NAMALWA (cell line): ENCODE data around the gene RFC5.
"Not testable (repeated sequence)": the region's sequence is repeated elsewhere in the genome, so short reads cannot be mapped to it uniquely, and the experiment has no call there.

ENCODE experiments used
- DNase-seq: peaks from one replicate; pipeline ENCODE4 v3.0.0-alpha.2; 2015; ENCODE audit warnings: low spot score

RFC5 gene, protein sequence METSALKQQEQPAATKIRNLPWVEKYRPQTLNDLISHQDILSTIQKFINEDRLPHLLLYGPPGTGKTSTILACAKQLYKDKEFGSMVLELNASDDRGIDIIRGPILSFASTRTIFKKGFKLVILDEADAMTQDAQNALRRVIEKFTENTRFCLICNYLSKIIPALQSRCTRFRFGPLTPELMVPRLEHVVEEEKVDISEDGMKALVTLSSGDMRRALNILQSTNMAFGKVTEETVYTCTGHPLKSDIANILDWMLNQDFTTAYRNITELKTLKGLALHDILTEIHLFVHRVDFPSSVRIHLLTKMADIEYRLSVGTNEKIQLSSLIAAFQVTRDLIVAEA

DNA sequence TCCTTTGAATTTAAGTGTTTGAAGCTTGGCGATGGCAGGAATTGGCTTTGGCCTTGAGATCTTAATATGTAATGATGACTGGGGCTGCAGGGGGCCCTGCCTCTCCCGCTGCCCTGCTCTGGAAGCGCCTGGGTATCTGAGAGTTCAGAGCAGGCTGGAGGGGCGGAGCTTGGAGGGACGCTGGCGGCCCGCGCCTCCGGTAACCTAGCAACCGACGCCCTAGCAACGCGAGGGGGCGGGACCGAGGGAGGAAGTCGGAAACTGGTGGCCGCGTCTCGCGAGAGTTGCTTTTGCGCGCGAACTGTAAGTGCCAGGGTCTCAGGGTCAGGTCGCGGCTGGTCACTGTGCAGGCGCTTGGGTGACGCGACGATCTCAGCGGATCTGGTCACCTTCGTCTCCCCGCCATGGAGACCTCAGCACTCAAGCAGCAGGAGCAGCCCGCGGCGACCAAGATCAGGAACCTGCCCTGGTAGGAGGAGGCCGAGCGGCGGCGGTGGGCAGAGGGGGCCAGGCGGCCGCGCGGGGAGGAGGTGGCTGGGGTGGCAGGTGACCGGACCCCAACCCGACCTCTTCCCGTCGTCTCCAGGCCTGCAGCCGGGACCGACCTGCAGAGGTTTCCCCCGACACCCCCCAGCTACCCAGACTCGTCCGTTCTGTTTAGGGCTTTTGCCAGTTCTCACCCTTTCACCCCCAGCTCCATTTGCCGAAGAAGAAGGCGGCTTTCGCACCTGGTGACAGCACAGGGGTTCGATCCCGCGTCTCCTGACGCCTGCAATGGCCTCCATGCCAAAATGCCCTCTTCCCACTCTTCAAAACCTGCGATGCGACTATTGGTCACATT, at the start of gene RFC5:
Gene RFC5, plus strand, starts transcription at position 280 of the 841 bp plus-strand sequence. Its CDS starts 125 bp downstream, at position 405.
- DNase-seq = peak; percentile 98

DNA sequence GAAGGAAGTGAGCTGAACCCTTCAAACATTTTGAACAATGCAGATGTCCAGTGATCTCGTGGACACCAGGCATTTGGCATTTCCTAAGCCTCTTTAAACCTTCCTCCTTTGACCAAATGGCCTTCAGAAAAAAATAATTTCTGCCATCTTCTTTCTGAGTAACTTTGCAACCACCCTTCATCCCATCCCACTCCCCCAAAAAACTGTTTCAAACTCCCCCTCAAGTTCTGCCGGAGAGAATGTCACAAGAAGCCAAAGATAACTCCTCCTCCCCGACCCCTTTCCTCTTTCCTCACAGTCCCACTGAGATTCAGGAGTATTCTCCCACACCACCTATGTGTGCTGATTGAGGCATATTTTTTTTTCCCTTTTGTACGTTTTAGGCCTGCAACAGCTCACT, 49.5 kb upstream of the RFC5 start:
- no peak for DNase-seq

DNA sequence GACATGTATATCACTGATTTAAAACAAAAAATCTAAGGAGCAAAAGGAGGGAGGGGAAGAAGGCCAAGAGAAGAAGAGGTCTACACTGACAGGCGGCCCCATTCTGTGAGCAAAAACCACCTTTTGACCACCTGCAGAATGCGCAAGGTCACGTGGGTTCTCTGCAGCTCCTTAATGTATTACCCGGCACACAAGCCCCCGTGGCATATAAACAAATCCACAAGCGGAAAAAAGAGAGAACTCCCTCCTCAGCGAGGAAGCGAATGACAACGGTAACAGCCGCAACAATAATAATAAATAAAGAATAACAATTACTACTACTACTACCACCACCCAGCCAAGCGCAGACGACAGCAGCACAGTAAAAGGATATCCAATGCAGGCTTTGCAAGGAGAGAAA, 49.0 kb upstream of the RFC5 start:
- no peak for DNase-seq

DNA sequence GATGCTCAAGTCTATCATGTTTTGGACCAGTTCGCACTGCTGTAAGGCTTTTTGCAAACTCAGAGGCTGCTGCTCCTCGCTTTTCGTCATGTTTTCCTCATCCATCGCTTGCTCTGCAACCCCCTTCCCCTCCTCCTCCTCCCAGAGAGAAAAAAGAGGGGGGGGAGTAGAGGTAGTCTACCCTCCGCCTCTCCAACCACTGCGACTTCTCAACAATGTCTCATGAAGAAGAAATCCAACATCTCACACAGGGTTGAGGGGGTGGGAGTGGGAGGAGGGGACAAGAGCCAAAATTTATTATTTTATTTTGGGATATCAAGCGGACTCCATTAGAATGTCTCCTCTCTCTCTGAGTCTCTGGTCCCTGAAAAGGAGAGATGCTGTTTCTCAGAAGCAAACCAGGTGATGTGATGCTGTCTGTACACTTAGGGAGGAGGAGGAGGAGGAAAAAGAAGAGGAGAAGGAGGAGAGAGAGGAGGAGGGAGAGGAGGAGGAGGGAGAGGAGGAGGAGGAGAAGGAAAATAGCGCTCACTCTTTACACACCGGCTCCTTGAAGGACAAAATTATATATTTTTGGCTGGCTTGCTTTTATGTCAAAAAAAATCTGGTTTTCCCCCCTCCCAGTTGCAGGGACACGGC, 48.2 kb upstream of the RFC5 start:
- DNase-seq = no peak

DNA sequence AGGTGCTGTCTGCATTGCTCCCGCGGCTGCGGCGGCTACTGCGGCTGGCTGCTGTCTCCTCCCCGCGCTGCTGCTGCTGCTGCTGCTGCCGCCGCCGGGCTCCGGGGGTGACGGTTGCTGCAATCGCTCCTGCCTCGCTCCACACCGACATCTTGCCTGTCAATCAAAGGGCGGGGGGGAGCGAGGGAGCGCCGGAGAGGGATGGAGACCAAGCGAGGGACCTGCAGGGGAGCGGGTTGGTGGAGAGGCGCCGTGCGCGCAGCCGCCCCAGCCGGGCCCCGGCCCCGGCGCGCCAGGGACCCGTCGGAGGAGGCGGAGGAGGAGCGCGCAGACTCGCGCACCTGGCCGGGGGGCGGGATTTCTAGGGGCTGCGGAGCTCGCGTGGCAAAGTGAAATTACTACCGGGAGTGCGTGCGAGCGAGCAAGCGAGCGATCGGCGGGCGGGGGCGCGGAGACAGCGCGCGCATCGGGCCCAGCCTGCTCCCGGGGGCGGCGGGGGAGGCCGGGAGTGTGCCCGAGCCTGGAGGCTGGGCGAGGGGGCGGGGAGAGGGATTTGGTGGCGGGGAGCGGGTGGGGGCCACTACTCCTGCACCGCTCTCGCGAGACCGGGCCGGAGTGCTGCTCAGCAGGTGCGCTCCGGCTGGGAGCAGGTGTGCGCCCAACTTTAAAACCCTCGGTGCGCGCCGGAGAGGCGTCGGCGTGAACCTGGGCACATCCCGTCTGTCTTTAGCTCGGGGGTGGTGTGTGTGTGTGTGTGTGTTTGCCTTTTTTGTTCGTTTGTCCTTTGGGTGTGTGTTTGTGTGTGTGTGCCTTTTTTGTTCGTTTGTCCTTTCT, 47.5 kb upstream of the RFC5 start, which contains the start of gene KSR2:
Gene KSR2, minus strand, starts transcription at position 165 of the 834 bp plus-strand sequence. CDS start 735 bp downstream, outside the sequence.
- DNase-seq = peak; percentile 41

DNA sequence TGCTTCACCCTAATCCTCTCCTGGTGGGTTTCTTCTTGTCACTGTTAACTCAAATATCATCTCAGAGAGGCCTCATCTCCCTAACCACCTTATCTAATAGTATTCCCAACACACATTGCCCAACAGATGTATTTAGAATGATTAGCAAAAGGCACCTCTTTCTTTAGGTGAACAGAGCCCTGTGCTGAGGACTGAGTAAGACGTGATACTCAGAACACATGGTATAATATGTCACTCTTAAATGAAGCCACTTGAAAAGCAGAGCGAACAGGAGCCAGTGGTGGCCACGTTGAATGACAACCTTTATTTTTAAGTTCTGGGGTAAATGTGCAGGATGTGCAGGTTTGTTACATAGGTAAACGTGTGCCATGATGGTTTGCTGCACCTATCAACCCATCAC, 46.2 kb upstream of the RFC5 start:
- no peak for DNase-seq

DNA sequence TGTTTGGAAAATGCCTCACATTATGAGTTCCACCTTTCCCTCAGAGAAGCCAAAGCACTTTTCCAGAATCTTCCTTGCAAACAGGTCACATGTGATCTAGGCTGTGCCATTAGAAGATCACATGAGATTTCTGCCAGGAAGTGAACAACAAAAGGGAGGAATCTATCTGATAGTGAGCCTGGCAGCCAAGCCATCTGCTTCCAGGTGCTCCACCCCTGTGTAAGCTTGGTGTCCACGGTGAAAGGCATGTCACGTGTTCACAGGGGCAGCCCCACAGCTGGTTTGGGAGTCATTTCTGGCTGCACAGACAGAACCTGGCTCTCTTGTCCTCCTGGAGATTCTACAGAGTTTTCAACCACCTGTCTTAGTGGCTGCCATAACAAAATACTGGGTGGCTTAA, 44.2 kb upstream of the RFC5 start:
- DNase-seq = no peak

DNA sequence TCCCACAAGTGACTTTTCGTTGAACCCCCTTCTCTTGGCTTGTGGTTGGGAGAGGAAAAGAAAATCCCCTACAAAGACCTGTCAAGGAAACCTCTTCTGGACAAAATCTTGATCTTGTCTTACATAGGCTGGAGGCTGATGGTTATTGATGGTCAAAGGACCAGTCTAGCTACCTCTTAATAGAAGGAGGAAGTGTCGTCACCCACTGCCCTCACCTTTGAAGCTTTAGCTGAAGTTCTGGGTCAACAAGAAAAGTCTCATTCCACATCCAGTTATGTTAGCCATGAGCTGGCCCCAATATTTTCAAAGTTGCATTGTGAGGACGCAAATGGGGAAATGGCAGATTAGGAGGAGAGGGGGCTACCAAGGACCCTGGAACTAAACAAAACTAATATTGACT, 41.5 kb upstream of the RFC5 start:
- DNase-seq = no peak

DNA sequence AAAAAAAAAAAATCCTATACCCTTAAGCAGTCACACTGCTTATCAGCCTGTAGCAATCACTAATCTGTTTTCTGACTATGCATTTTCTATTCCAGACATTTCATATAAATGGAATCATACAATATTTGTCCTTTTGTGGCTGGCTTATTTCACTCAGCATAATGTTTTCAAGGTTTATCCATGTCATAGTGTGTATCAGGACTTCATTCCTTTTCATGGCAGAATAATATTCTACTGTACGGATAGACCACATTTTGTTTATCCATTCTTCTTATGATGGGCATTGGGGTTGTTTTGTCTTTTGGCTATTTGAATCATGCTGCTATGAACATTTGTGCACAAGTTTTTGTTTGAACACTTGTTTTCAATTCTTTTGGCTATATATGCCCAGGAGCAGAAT, 39.1 kb upstream of the RFC5 start:
- no peak for DNase-seq

DNA sequence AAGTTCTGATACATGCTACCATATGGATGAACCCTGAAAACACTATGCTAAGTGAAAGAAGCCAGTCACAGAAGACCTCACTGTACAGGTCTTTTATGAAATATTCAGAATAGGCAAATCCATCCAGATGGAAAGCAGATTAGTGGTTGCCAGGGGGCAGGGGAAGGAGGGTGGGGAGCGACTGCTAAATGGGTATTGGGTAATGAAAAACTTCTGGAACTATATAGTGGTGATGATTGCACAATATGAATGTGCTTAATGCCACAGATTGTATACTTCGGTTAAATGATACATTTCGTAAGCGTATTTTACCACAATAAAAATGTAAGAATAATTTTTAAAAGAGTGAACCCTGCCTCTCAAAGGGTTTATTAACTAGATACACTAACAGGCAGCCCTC, 35.9 kb upstream of the RFC5 start:
- no peak for DNase-seq

DNA sequence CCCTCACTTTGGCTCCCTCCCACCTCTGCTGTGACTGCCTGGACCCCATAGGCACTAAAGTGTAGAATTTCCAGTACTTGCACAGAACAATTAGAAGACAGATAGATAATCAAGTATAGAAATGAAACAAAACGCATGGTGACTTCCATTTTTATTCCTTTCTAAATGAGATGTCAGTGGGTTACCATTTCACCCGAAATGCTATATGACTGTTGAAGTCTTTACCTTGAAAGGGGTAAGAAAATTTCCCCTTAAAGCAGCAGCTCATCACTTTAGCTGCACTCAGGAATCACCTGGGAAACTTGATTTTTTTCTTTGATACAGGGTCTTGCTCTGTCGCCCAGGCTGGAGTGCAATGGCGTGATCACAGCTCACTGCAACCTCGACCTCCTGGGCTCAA, 35.2 kb upstream of the RFC5 start:
- no peak for DNase-seq

DNA sequence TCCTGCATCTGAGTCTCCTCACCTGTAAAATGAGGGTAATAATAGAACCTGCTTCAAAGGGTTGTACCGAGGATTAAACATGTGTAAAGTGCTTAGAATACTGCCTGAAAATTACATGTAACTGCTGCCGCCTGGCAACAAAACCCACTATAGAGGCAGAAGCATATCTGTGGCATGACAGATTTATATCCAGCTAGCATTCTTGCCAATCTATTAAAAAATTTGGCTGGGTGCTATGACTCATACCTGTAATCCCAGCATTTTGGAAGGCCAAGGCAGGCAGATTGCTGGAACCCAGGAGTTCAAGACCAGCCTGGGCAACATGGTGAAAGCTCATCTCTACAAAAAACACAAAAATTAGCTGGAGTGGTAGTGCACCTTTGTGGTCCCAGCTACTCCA, 31.3 kb upstream of the RFC5 start:
- no peak for DNase-seq

DNA sequence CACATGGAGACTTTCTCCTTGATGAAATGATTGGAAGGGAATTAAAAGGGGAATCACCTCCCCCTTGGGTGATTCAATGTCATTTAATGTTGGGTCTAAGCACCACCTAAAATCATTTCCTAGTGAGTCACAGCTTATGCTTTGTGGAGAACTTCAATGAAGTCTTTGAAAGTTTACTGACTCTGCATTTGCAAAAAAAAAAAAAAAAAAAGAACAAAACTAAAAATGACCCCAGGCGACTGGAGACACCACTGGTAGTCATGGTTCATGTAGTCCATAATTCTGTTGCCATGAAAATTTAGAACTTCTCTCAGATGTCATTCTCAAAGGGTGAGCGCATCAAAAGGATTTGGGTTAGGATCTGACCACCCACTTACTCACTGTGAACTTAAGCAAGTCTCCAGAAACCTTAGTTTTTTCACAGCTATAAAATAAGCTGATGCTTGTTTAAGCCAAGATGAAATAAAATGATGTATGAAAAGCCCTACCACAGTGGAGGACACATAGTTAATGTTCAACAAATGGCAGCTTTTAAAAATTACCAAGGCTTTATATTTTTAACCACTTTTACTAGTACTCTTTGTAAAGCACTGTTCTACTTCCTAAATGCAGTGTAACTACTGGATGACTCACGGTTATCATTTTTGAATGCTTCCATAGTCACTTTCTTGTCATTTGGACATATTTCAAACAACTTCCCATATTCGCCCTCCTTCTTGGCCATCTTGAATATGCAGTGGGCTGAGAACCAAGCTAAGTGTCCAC, 29.6 kb upstream of the RFC5 start:
- DNase-seq = no peak

DNA sequence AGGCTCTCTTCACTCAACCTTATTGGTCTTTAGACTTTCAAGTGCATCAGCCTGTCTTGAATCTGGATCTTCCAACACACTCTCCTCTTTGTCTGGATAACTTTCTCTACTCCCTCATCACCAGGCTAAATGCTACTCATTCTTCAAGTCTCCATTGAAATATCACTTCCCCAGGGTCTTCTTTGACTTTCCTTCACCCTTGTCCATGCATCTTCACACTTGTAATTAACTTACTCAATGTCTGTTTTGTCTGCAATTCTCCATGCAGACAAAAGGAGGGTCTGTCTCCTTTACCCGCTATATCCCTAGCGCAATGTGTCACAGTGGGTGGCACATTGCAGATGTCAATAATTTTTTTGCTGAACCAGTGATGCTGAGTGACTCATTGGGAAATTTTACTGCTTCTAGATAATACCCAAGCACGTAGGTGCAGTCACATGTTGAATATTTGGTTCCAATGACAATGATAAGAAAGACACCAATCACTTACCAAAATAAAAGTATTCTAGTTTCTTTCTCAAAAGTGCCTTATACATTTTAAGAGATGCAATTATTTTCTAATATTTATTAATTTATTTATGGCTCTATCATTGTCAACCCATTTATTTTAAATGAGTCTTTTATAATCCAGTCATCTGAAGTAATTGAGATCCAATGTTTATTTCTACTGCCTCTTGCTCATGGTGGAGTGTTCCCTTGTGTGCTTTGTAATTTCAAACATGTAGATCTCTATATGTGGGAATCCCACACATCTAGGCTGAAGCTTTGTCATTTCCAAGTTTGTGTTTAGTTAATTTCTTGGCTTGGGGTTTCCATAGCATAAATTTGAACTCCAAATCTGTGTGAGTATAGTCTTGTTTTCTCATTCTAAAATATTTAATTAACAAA, 21.7 kb upstream of the RFC5 start:
- DNase-seq = no peak

DNA sequence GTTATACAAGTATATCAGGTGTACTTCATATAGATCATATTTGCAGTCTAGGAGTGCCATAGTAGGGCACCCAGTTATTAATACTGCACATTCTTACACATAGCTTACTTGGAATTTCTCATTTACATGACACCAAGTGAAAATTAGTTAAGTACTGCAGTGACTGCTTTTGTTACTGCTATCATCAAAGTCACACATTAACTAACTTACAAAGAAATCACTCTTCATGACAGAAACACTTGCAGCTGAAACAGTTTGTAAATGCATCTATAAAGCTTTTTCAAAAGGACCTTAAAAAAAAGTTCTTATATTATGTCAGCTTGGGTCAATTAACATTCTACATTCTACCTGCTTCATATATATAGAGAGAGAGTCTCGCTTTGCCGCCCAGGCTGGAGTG, 17.8 kb upstream of the RFC5 start:
- DNase-seq = no peak

DNA sequence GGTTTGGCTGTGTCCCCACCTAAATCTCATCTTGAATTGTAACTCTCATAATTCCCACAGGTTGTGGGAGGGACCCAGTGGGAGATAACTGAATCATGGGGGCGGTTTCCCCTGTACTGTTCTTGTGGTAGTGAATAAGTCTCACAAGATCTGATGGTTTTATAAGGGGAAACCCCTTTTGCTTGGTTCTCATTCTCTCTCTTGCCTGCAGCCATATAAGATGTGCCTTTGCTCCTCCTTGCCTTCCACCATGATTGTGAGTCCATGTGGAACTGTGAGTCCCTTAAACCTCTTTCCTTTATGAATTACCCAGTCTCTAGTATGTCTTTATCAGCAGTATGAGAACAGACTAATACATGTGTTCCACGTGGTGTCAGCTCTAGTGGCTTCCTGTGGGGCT, 16.7 kb upstream of the RFC5 start:
- not testable (repeated sequence) for DNase-seq

DNA sequence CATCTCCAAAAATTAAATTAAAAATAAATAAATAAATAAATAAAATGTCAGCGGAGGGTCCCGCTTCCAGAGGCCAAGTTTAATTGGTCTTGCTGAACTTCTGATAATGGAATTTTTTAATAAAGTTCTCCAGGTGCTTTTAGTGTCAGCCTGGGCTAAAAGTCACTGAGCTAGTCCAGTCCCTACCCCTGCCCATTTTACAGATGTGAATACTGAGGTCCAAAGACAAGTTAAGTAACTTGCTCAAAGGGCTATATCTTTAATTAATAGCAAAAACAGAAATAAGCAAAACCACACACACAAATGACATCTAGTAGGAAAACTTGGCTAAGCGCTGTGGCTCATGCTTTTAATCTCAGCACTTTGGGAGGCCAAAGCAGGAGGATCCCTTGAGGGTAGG, 5.6 kb upstream of the RFC5 start:
- no peak for DNase-seq

DNA sequence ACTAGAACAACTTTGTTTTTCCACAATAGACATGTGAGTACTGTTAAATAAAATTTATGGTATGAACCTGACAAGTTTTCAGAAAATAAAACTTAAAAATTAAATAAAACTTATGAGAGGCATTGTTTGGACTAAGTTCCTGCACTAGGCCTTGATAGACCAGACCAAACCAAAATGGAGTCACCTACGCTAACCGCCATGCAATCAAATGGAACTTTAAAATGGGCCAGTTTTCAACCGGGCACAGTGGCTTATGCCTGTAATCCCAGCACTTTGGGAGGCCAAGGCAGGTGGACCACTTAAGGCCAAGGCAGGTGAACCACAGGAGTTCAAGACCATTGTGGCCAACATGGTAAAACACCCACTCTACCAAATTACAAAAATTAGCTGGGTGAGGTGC, 5.1 kb upstream of the RFC5 start:
- DNase-seq = no peak

DNA sequence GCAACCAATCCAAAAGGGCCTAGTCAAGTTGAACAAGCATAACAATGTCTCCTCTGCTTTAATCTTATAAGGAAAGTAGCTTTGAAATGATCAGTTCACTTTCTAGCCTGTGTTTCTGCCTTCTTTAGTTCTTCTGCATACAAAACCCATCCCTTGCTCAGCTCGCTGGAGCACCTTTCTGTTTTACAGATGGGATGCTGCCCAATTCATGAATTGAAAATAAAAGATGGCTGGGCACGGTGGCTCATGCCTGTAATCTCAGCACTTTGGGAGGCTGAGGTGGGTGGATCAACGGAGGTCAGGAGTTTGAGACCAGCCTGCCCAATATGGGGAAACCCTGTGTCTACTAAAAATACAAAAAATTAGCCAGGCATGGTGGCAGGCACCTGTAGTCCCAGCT, 4.5 kb upstream of the RFC5 start:
- no peak for DNase-seq

DNA sequence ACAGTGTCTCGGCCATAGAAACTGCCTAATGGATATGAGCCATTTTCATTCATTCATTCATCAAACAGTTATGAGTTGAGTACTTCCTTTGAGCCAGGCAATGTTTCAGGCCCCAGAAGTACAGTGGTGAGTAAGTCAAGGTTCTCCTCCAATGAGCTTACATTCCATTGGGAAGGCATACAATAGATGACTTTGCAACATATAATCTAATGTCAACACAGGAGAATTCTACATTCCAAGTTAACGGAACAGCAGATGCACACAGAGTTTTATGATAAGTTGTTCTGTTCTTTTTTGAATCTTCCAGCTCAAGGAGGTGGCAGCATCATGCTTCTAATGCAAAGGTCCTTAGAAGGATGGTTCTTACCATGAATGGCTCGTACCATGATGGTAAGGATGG, 3.2 kb upstream of the RFC5 start:
- DNase-seq = no peak
